Uterus (tissue), 2 donors: ENCODE results near the gene TUBAL3.

Source experiments
- CTCF ChIP-seq, 4 experiments: fragments of 200-600 bp in 2 of 4; fragments of 450-650 bp in 2 of 4; sonication (generic) in 2 of 4; IDR thresholded peaks; one replicate each; pipeline ENCODE4 v1.5.1; 2016 to 2019; ENCODE audit warnings: antibody characterized with exemption in 4 of 4, mild to moderate bottlenecking in 2 of 4, moderate library complexity in 1 of 4
- POLR2A ChIP-seq, 2 donors: fragments of 450-650 bp; IDR thresholded peaks; one replicate each; pipeline ENCODE4 v1.6.1; 2016; ENCODE audit warnings: antibody characterized with exemption in 2 of 2, mild to moderate bottlenecking in 1 of 2, moderate library complexity in 1 of 2

GRCh38 chr10:5387169-5387568, 17.5 kb downstream of the TUBAL3 start:
- TF ChIP-seq CTCF (IDR thresholded peaks at IDR 0.05) (no peak), POLR2A (IDR thresholded peaks at IDR 0.05) (no peak)
